Measurements from ENCODE around the gene UBE2E2. TPM values are rescaled to one million over a fixed set of nuclear protein-coding genes. Genes with fewer than 3 reads are reported as not detected.
A peak's percentile ranks its signal among the peaks of the same experiment; 100 is the strongest.

The UBE2E2 gene
- total and polyA plus RNA-seq, 8 donors, result 6.5 to 128 (median 18.9) TPM

DNA sequence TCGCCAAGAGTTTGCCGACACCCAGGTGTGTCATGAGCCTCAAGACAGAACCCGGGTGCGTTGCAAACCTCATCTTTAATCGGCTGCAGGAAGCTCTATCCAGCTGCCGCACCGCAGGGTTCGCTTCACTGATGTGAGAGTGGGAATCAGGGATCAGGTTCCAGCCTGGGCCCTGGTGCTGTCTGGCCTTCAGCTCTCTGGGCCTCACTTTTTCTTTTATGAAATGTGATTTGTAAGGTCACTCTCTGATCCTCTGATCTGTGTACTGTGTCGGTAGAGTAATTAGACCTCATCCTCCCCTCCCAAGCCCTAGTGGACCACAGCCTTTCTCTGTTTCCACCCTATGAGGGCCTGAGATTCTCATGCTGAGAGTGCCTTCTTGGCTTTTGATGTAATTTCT, 399.8 kb downstream of the UBE2E2 start:
- 85 to 91% (median 90%) methylated on average over 9 of the region's 9 CpGs for WGBS, 5 donors
- no peak for DNase-seq
- H3K4me3 ChIP-seq, result no peak overlapping the region
- no peaks in the 10 kb centered on the region for H3K36me3 ChIP-seq
- H3K27ac ChIP-seq, result no peak overlapping the region
- intact Hi-C loops (cut with DNase I; ENCODE audit: low total_unique reads), result no loop called here
- no peaks in the 10 kb centered on the region for H3K9me3 ChIP-seq
- no peaks in the 10 kb centered on the region for H3K27me3 ChIP-seq
- peaks cover 0 to 16% (median 7%) of the 10 kb centered on the region in 4 donors for H3K4me1 ChIP-seq
- TF ChIP-seq POLR2A (IDR thresholded peaks at IDR 0.05), result no peak

DNA sequence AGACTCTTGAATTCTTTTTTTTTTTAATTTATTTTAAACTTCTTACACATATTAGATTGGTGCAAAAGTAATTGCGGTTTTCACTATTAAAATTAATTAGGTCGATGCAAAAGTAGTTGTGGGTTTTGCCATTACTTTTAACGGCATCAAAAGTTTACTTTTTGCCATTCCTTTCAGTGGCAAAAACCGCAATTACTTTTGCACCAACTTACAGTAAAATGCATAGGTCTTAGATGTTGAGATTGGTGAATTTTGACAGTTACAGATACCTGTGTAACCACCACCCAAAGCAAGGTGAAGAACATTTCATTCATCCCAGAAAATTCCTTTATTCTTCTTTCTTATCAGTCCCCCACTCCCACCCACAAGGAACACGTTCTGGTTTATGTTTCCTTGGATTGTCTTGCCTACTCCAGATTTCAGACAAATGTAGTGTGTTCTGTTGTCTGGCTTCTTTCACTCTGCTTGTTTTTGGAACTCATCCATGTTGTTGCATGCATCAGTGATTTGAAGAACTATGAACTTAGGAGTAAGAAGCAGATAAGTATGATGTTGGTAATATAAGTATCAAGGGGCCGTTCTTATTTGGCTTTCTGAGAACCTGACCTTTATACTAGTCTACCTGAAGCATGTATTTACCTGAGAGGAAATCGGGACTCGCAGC, 404.2 kb downstream of the UBE2E2 start:
- Histone ChIP-seq H3K4me1 (peaks cover 0 to 21% (median 9%) of the 10 kb centered on the region in 4 donors), H3K27me3 (no peaks in the 10 kb centered on the region), H3K36me3 (no peaks in the 10 kb centered on the region), H3K9me3 (no peaks in the 10 kb centered on the region), H3K27ac (no peak overlapping the region), H3K4me3 (no peak overlapping the region)
- TF ChIP-seq CTCF (IDR thresholded peaks at IDR 0.05) (no peak), POLR2AphosphoS5 (IDR thresholded peaks at IDR 0.05) (no peak), POLR2A (IDR thresholded peaks at IDR 0.05) (no peak), EP300 (IDR thresholded peaks at IDR 0.05) (no peak)
- WGBS, 5 donors, result 52 to 63% (median 57%) methylated on average over 8 of the region's 8 CpGs
- DNase-seq, result peak in 1 of 2 donors; percentile 57
- intact Hi-C loops (cut with DNase I; ENCODE audit: low total_unique reads), result no loop called here

GRCh38 chr3:23608650-23609049, 405.5 kb downstream of the UBE2E2 start:
- H3K27ac ChIP-seq, result no peak overlapping the region
- WGBS, 5 donors, result 97 to 100% (median 100%) methylated on average over 2 of the region's 2 CpGs
- H3K36me3 ChIP-seq, result no peaks in the 10 kb centered on the region
- TF ChIP-seq POLR2A (IDR thresholded peaks at IDR 0.05), result no peak
- no peak for TF ChIP-seq CTCF (IDR thresholded peaks at IDR 0.05)
- TF ChIP-seq EP300 (IDR thresholded peaks at IDR 0.05), result no peak
- no peak for DNase-seq
- H3K4me1 ChIP-seq, result peaks cover 0 to 25% (median 12%) of the 10 kb centered on the region in 4 donors
- no peaks in the 10 kb centered on the region for H3K27me3 ChIP-seq
- no peaks in the 10 kb centered on the region for H3K9me3 ChIP-seq
- no peak overlapping the region for H3K4me3 ChIP-seq
- intact Hi-C loops (cut with DNase I; ENCODE audit: low total_unique reads), result no loop called here

- Histone ChIP-seq H3K4me1 (peaks cover 0 to 25% (median 12%) of the 10 kb centered on the region in 4 donors), H3K27ac (peak overlapping the region in 3 of 5 donors; percentile 25 to 66 (median 51)), H3K9me3 (no peaks in the 10 kb centered on the region), H3K36me3 (no peaks in the 10 kb centered on the region), H3K27me3 (no peaks in the 10 kb centered on the region), H3K4me3 (peak overlapping the region; percentile 9 to 27 (median 16))
- intact Hi-C loops (cut with DNase I; ENCODE audit: low total_unique reads), result no loop called here
- WGBS, 5 donors, result 15 to 23% (median 21%) methylated on average over 13 of the region's 13 CpGs
- DNase-seq, result peak; percentile 53 to 85
- TF ChIP-seq CTCF (IDR thresholded peaks at IDR 0.05), result no peak
- TF ChIP-seq POLR2A (IDR thresholded peaks at IDR 0.05), result no peak
- TF ChIP-seq POLR2AphosphoS5 (IDR thresholded peaks at IDR 0.05), result no peak
- no peak for TF ChIP-seq EP300 (IDR thresholded peaks at IDR 0.05)
Observed at GRCh38 chr3:23611737-23612295, 408.7 kb downstream of the UBE2E2 start.

Measured in stomach (tissue), 9 donors.